Left renal cortex interstitium (tissue), 4 donors: ENCODE measurements around the gene YJEFN3. TPM values are rescaled to one million over a fixed set of nuclear protein-coding genes. Genes with fewer than 3 reads are reported as not detected.

Source experiments
- DNase-seq, 4 donors: peaks; one replicate each; pipeline ENCODE4 v3.0.0-alpha.2; 2013; ENCODE audit warnings: low read depth in 4 of 4, low spot score in 2 of 4, missing footprints in 1 of 4
- polyA plus RNA-seq, 4 donors: library from polyadenylated mRNA; unstranded; fragments of 120-200 nt; gene quantifications; one replicate each; pipeline ENCODE4 v1.2.1, GENCODE V29; 2013; ENCODE audit not compliant: insufficient read length in 4 of 4

YJEFN3 gene
- polyA plus RNA-seq, 4 donors = 3.2 to 14.2 (median 8.5) TPM

DNA sequence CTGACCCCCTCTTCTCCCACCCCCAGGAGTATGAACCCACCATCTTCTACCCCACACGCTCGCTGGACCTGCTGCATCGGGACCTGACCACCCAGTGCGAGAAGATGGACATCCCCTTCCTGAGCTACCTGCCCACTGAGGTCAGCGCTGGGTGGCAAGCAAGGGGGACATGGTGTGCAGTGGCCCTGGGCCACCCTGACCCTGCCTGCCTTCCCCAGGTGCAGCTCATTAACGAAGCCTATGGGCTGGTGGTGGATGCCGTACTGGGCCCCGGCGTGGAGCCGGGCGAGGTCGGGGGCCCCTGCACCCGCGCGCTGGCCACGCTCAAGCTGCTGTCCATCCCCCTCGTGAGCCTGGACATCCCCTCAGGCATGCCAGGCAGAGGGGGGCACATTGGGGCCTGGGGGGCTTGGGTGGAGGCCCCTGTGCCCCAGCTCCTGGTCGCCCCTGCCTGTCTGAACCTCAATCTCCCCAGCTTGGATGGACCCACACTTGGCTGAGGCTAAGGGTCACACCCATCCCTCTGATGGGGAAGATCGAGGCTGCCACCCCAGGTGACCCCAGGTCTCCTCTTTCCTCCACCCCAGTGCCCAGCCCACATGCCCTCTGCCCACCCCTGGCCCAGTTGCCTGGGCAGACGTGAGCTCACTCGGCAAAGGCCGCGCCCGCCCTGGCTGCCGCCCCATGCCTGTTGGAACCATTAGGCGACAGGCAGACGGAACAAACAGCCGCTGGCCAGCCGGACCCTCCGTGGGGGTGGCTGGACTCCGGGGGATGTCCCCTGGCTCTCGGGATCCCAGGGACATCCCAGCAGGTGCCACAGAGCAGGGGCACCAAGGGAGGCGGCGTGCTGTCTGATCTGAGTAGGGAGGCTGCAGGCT, 6.8 kb downstream of the YJEFN3 start:
- DNase-seq = no peak

DNA sequence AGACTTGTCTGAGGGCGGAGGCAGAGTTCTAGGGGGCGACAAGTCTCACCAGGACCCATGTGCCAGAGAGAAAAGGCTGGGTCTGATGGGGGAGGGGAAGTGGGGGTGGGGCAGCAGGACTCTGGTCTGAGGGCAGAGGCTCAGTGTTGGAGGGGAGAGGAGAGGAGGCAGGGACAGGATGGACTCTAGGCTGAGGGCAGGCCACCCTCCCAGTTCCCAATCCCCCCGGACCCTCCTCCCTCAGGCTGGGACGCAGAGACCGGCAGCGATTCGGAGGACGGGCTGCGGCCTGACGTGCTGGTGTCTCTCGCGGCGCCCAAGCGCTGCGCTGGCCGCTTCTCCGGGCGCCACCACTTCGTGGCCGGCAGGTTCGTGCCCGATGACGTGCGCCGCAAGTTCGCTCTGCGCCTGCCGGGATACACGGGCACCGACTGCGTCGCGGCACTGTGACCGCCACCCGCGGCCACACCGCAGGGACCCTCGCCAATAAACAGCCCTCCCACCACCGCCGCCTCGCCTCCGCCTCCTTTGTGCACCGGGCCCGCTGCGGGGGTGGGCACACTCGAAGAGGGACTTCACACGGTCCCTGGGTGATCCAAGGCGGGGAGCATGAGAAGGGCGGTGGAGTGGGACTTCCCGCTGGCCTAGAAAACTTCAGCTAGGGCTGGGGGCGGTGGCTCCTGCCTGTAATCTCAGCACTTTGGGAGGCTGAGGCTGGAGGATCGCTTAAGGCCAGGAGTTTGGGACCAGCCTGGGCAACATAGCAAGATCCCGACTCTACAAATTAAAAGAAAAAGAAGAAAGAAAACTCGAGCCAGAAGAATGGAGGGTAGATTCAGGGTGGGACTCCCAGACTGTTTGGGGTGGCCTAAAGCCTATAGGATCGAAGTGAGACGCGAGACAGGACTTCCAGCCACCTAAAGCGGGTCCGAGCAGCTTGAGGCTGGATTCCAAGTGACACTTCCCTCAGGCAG, 8.7 kb downstream of the YJEFN3 start:
- no peak for DNase-seq

DNA sequence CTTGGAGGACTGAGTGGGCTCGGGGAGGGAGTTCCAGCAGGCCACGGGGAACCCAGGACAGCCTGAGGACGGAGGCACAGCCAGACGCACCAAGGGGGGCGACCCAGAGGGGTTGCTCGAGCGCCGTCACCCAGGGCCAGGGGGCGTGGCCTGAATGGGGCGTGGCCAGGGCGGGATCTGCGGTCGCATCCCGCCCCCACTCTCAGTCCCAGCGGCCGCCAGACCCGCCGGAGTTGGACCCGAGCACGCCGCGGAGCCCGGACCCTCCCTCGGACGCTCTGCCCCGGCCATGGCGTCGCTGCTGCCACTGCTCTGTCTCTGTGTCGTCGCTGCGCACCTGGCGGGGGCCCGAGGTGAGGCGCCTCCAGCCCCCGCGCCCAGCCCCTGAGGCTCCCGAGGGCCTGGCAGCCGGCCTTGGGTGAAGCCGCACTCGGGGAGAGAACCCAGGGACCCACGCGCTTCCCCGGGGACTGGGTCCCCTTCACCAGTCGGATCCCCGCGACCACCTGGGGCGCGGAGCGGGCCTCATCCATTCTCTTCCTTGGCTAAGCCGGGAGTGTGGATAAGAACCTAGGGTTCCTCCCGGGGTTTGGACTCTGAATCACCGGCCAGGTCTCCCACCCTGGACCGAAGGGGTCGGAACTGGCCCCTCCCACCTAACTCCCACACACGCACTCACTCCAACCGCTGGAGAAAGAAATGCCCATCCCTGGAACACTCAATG, 9.5 kb downstream of the YJEFN3 start, which contains the start of gene CILP2:
Gene CILP2, plus strand, starts transcription at position 205 of the 724 bp plus-strand sequence. Its CDS starts 85 bp downstream, at position 290.
- no peak for DNase-seq

DNA sequence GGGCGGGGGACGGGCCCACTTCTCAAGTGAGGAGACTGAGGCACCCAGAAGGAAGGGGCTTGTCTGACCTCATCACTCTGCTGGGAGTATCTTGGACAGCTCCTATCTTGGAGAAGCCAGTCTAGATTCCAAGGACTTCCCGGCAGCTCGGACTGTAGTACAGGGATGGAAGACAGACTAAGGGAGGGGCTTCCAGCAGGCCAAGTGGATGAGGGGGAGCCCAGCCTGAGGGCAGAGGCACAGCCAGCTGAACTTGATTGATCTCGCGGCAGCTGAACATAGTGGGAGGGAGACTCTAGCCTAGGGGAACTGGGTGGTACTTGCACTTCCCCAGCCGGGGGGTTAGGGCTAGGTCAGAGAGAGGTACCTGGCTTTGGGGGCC, 10.1 kb downstream of the YJEFN3 start:
- no peak for DNase-seq

DNA sequence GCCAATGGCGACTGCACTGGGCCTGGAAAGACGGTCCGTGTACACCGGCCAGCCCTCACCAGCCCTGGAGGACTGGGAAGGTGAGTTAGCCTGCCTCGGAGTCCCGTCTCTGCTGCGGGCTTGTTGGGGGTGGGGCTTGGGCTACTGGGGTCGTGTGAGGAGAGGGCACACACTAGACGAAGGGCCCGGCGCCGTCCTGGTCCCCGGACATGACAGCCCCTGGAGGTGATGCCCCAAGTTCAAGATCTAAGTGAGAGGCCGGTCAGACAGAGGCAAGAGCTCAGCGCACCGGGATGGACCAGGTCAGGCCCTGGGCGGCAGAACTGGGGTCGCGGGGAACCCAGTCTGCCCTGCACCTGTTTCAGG, 11.0 kb downstream of the YJEFN3 start:
- no peak for DNase-seq

DNA sequence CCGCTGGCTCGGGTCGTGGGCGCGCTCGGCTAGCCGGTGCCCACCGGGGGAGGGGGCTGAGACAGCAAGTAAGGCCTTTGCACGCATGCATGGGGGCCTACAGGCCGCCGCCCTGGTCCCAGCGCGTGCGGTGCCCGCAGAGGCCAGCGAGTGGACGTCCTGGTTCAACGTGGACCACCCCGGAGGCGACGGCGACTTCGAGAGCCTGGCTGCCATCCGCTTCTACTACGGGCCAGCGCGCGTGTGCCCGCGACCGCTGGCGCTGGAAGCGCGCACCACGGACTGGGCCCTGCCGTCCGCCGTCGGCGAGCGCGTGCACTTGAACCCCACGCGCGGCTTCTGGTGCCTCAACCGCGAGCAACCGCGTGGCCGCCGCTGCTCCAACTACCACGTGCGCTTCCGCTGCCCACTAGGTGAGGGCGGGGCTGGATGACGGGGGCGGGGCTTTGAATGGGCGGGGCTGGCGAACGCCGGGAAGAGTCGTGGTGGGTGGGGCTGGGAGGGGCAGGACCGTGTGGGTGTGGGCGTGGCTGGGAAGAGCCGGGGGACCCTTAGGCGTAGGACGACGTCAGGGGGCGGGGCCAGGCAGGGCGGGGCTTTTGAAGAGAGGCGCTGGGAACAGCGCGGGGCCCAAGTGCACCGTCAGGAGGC, 11.5 kb downstream of the YJEFN3 start:
- DNase-seq = no peak

DNA sequence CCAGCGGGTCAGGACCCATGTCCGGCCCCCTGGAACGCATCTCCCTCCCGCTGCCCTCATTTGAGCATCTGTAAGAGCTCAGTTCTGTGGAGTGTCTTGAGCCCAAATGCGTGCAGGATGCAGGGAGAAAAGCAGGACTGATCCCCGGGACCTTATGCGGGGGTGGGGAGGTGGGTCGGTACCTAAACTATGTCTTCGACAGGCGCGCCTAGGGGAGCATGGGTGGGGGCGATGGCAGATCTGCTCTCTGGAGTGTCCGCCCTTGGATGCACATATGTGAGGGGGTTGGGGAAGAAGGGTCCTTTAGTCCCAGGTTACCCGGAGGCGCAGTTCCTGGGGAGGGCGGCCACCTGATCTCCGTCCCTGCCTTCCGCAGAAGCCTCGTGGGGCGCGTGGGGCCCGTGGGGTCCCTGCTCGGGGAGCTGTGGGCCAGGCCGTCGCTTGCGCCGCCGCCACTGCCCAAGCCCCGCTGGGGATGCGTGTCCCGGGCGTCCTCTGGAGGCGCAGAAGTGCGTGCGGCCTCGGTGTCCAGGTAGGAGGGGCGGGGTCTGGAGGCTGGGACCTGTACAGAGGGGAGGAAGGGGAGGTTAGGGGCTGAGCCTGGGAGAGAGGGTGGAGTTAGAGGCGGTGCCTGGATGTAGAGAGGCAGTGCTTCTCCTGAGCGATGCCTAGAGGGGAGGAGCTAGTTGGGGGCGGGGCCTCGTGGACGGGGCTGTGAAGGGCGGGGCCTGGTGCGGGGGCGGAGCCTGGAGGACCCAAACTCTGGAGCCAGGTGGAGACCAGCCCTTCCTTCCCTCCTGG, 12.2 kb downstream of the YJEFN3 start:
- no peak for DNase-seq

DNA sequence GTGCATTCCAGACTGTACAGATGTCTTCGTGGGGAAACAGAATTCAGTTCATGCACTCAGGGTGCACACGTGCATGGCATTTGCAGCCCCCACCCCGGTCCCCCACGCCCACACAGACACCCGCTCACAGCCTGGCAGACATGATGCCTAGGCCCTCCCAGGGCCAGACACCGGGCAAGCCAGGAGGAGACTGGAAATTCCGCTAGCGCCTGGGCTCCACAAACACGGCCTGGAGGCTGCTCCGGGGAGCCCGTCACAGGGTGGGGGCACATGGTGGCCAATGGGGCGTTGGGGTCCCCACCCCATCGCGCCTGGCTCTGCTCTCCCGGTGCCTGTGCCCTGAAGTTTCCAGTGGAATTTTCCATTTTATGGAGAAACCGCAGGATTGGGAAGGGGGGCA, 12.9 kb downstream of the YJEFN3 start:
- DNase-seq = no peak

DNA sequence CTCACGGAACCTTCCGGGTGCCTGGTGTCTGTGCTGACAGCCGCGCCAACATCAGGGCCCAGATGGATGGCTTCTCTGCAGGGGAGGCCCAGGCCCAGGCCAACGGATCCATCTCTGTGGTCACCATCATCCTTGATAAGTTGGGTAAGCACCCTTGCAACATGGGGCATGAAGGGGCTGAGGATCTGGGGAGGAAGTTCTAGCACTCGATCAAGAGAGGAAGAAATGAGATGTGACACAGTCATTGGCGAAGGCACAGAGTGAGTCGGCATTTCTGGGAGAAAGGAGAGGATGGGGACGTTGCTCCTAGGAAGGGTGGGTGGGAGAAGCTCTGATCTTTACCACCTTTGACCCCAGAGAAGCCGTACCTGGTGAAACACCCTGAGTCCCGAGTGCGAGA, 13.8 kb downstream of the YJEFN3 start:
- no peak for DNase-seq

DNA sequence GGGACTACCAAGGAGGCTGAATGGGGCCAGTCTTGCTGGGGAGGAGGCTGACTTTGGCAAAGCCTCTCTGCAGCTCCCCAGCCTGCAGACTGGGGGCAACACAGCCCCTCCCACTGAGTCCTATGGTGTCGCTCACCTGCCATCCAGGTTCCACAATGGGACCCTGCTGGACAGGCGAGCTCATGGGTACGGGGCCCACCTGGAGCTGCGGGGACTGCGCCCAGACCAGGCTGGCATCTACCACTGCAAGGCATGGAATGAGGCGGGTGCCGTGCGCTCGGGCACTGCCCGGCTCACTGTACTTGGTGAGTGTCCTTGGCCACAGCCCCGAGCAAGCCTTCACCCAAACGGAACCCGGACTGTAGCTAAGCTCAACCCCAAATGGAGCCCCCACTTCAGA, 14.4 kb downstream of the YJEFN3 start:
- no peak for DNase-seq

DNA sequence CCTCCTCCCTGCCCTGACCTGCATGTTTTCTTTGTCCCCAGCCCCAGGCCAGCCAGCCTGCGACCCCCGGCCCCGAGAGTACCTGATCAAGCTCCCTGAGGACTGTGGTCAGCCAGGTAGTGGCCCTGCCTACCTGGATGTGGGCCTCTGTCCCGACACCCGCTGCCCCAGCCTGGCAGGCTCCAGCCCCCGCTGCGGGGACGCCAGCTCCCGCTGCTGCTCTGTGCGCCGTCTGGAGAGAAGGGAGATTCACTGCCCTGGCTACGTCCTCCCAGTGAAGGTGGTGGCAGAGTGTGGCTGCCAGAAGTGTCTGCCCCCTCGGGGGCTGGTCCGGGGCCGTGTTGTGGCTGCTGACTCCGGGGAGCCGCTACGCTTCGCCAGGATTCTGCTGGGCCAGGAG, 14.9 kb downstream of the YJEFN3 start:
- no peak for DNase-seq

DNA sequence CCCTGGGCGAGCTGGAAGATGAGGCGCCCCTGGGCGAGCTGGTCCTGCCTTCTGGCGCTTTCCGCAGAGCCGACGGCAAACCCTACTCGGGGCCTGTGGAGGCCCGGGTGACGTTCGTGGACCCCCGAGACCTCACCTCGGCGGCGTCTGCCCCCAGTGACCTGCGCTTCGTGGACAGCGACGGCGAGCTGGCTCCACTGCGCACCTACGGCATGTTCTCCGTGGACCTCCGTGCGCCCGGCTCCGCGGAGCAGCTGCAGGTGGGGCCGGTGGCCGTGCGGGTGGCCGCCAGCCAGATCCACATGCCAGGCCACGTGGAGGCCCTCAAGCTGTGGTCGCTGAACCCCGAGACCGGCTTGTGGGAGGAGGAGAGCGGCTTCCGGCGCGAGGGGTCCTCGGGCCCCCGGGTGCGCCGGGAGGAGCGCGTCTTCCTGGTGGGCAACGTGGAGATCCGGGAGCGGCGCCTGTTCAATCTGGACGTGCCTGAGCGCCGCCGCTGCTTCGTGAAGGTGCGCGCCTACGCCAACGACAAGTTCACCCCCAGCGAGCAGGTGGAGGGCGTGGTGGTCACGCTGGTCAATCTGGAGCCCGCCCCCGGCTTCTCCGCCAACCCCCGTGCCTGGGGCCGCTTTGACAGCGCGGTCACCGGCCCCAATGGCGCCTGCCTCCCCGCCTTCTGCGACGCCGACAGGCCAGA, 15.7 kb downstream of the YJEFN3 start:
- no peak for DNase-seq

DNA sequence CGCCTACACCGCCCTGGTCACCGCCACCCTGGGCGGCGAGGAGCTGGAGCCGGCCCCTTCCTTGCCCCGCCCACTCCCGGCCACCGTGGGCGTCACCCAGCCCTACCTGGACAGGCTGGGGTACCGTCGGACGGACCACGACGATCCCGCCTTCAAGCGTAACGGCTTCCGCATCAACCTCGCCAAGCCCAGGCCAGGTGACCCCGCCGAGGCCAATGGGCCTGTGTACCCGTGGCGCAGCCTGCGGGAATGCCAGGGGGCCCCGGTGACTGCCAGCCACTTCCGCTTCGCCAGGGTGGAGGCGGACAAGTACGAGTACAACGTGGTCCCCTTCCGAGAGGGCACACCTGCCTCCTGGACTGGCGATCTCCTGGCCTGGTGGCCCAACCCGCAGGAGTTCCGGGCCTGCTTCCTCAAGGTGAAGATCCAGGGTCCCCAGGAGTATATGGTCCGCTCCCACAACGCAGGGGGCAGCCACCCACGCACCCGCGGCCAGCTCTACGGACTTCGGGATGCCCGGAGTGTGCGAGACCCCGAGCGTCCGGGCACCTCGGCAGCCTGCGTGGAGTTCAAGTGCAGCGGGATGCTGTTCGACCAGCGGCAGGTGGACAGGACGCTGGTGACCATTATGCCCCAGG, 16.4 kb downstream of the YJEFN3 start:
- DNase-seq = no peak

DNA sequence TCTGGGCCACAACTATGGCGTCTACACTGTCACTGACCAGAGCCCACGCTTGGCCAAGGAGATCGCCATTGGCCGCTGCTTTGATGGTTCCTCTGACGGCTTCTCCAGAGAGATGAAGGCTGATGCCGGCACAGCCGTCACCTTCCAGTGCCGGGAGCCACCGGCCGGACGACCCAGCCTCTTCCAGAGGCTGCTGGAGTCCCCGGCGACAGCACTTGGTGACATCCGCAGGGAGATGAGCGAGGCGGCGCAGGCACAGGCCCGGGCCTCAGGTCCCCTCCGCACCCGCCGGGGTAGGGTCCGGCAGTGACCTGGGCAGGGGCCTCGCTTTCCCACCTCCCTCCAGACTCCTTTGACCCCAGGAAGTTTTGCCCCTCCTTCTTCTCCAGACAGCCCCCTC, 17.0 kb downstream of the YJEFN3 start:
- no peak for DNase-seq

DNA sequence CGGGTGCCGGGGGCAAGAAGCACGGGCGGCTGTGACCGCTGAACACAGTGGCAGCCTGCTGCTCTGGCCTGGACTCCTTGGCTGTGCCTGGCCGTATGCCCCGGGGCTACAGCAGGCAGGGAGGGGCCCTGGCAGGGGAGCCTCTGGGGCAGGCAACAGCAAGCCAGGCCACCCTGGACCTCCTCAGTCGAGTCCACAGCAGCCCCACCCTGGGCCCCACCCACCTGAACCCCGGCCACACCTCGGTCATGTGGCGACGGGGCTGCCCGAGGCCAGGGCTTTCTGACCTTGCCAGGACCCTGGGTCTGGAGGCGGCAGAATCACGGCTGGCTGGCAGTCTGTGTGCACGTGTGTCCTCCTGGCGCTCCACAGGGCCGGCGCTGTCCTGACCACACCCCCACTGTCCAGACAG, 18.0 kb downstream of the YJEFN3 start:
- no peak for DNase-seq

DNA sequence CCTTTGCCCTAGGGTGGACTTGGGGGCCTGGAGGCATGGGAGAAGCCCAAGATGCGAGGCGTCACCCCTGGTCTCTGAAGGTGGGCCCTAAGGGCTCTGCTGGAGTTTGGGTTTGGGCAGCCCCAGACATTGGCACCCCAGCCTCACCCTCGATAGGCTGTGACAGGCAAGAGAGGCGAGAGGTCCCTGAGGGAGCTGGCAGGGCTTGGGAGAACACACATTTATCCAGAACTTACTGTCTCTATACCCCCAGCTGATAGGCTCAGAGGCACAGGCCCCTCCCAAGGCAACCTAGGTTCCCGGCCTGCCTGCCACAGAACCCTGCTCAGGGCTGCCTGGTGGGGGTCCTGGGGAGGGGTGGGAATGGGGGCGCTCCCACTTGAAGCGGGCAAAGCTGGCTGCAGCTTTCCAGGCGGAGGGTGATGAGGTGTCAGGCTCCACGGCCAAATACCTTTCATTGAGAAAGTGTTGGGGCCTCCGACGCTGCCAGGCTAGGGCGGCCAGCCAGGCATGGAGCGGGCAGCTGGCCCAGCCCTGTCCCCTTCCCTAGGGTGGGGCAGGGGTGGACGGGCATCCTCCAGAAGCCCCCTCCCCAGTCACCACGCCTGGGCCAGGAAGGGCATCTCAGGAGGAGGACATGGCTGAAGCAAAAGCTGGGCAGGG, 19.1 kb downstream of the YJEFN3 start:
- DNase-seq = no peak

DNA sequence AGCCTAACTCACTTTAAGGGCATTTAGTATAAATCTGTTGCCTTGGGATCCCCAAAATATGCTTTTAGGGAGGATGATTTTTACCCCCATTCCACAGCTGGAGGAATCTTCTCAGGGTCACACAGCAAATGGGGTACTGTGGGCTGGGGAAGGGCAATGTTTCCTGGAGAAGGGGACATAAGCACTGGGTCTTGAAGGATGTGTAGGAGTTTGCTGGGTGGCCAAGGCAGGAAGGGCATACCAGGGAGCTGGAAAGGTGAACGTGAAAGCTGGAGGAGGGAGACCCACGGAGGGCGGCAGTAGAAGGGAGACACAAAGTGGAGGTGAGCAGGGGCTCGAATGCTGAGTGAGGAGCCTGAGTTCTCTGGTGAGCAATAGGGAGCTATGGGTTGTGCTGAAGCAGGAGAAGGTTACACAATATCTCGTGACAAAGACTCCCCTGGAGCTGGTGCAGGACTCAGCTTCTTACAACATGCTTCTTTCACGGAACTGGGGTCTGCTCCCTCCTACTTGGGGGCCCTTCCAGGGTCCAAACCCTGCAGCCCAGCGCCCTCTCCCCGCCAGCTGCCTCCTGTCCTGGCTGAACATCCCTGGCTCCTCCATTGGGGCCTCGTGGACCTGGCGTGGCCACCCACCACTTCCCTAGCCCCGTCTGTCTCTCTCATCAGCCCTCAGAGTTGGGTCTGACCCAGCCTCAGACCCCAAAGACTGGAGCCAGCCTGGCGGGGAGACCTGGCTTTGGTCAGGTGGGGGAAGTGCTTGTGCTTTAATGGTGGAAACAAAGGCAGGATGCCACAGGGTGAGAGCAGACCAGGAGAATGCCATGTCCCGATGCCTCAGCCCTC, 20.4 kb downstream of the YJEFN3 start:
- DNase-seq = no peak
